Coronary artery (tissue), 2 donors: ENCODE results near the gene CLPX.
A peak's percentile ranks its signal among the peaks of the same experiment; 100 is the strongest.

Experiments
- DNase-seq: peaks from one replicate; pipeline ENCODE4 v3.0.0-alpha.2; 2017; ENCODE audit warnings: low spot score
- H3K27ac ChIP-seq, 2 donors: fragments of 200-600 bp; sonication (generic); one replicate each; pipeline ENCODE4 v1.5.1; 2016 to 2019
- H3K4me3 ChIP-seq: fragments of 200-600 bp; sonication (generic); 2 replicates; pipeline ENCODE4 v1.5.1; 2016; ENCODE audit warnings: mild to moderate bottlenecking, moderate library complexity
- CTCF ChIP-seq: fragments of 200-600 bp; sonication (generic); IDR thresholded peaks from one replicate; pipeline ENCODE4 v1.5.1; 2019; ENCODE audit warnings: antibody characterized with exemption

The CLPX gene

DNA sequence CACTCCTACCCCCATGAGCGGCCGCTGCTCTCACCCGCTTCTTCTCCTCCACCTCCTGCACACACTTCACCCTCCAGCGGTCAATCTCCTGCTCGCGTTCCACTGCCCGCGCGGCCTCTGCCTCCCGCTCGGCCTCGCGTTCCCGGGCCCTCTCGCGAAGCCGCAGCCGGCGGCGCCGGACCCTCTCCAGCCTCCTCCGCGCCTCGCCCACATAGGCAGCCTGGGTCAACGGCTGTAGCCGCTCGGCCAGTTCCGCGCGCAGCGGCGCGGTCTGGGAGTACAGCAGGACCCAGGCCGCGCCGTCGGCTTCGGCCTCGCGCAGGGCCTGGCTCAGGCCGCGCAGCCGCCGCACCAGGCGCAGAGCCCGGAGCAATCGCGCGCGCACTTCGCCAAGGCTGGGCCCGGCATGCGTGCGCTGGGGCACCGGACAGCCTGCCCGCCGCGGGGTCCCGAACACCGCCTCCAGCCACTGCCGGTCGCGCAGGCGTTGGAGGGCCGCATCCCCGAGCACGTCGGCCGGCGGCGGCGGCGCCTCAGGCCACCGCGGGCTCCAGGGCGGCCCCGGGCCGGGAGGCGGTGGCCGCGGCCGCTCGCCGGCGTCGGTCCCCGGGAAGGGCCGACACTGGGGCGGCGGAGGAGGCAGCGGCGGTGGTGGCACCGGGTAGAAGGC lies 52.1 kb downstream of the CLPX start:
- Histone ChIP-seq H3K4me3 (peak overlapping the region; percentile 75), H3K27ac (peak overlapping the region; percentile 75 to 85)
- DNase-seq, result no peak
- no peak for TF ChIP-seq CTCF

GRCh38 chr15:65130941-65131340 lies 54.2 kb downstream of the CLPX start:
- no peak overlapping the region for H3K27ac ChIP-seq
- TF ChIP-seq CTCF, result no peak
- no peak overlapping the region for H3K4me3 ChIP-seq
- DNase-seq, result no peak

DNA sequence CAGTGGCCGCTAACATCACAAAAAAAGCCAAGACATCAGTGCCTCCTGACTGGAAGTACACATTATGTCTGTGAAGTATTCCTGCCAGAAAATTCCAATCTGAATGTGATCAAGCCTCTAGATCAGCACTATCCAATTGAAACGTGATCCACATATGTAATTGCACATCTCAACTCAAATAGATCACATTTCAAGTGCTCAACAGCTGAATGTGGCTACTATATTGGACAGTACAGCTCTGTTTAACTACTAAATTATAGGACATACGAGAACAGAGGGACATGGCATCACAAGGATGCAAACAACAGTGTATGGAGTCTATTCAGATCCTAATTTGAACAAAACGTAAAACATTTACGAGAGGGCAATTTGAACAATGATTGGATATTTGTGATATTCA lies 69.6 kb downstream of the CLPX start:
- no peak for DNase-seq
- H3K4me3 ChIP-seq, result no peak overlapping the region
- TF ChIP-seq CTCF, result no peak
- H3K27ac ChIP-seq, result no peak overlapping the region

DNA sequence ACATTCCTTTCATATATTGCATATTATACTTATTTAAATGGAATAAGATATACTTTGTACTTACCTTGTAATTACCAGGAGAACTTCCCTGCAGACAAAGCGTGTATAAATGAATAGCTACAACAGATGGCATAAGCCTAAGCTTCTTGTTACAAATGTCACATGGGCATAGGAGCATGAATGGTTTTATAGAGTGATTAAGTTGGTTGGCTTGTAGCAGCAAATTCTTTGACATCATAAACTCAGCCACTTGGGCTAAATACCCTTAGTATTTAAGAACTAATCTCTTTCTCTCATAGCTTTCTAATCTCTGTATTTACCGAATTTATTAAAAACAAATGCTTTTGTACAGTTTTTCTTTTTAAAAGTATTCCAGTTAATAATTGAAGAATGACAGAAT lies 70.1 kb downstream of the CLPX start, which contains the start of gene UBAP1L:
Gene UBAP1L (minus strand): TSS at position 115 of the 400 bp plus-strand sequence. CDS start 8,985 bp downstream, outside the sequence.
- Histone ChIP-seq H3K4me3 (no peak within 1 kb of the TSS), H3K27ac (no peak within 1 kb of the TSS)
- DNase-seq, result no peak
- TF ChIP-seq CTCF, result no peak

DNA sequence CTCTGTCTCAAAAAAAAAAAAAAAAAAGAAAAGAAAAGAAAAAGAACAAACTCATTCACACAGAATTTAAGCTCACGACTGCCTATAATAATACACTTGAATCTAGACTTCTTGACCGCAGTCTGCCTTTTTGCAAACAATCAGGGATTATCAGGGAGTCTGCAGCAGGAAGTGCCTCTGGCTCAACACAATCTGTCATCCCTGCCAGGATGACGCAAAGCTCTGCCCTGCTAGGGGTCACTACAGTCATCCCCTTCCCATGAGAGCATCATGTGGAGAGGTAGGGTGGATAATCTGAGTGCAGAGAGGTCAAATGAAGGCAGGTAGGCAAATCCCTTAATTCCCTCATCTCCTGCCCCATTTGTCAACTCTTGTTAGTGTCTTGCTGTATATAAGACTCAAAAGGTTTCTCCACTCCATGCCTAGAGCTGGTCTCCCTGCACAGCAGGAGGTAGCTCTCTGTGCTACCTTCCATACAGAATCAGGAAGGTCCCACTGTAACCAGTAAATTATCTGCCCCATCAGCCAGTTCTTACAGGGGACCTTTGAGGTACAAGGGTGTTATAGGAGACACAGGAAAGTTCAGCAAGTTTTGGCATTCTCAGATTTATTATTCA lies 74.4 kb downstream of the CLPX start:
- H3K4me3 ChIP-seq, result no peak overlapping the region
- no peak for TF ChIP-seq CTCF
- no peak for DNase-seq
- H3K27ac ChIP-seq, result peak overlapping the region in 1 of 2 donors; percentile 35

- Histone ChIP-seq H3K27ac (no peak overlapping the region), H3K4me3 (no peak overlapping the region)
- TF ChIP-seq CTCF, result no peak
- DNase-seq, result no peak
These were observed 79.0 kb downstream of the CLPX start for GRCh38 chr15:65106011-65106590.

GRCh38 chr15:65105038-65105437 lies 80.1 kb downstream of the CLPX start:
- Histone ChIP-seq H3K4me3 (no peak overlapping the region), H3K27ac (no peak overlapping the region)
- TF ChIP-seq CTCF, result no peak
- DNase-seq, result no peak
